Activated T-cell treated with anti-CD3 and anti-CD28 coated beads, Interleukin-2, amount 50 U/mL, for 24 hours (primary cell): ENCODE results near the gene TBX10.
A peak's percentile ranks its signal among the peaks of the same experiment; 100 is the strongest.
"Not testable (repeated sequence)": the region's sequence is repeated elsewhere in the genome, so short reads cannot be mapped to it uniquely, and the experiment has no call there.

ENCODE experiments used
- DNase-seq: peaks from one replicate; pipeline ENCODE4 v3.0.0-alpha.2; 2020
- H3K27ac Mint-ChIP-seq: 2 replicates; pipeline ENCODE4 v1.8.0; 2020; ENCODE audit warnings: mild to moderate bottlenecking, mixed read lengths
- H3K27me3 Mint-ChIP-seq: 2 replicates; pipeline ENCODE4 v1.8.0; 2020; ENCODE audit warnings: mixed read lengths
- H3K36me3 Mint-ChIP-seq: 2 replicates; pipeline ENCODE4 v1.8.0; 2020; ENCODE audit warnings: low read depth, mixed read lengths
- H3K4me1 Mint-ChIP-seq: 2 replicates; pipeline ENCODE4 v1.8.0; 2020; ENCODE audit warnings: low read depth, mixed read lengths
- H3K4me3 Mint-ChIP-seq: 2 replicates; pipeline ENCODE4 v1.8.0; 2020; ENCODE audit warnings: mild to moderate bottlenecking, moderate library complexity, mixed read lengths
- H3K9me3 Mint-ChIP-seq: 2 replicates; pipeline ENCODE4 v1.8.0; 2020; ENCODE audit warnings: mixed read lengths

The TBX10 gene

GRCh38 chr11:67644042-67644441 is 4.5 kb upstream of the TBX10 start:
- no peak overlapping the region for H3K27ac Mint-ChIP-seq
- DNase-seq = peak; percentile 24
- H3K4me3 Mint-ChIP-seq = no peak overlapping the region
- H3K27me3 Mint-ChIP-seq = peaks cover 4% of the 10 kb centered on the region
- no peaks in the 10 kb centered on the region for H3K36me3 Mint-ChIP-seq
- peaks cover 3% of the 10 kb centered on the region for H3K9me3 Mint-ChIP-seq
- H3K4me1 Mint-ChIP-seq = peaks cover 34% of the 10 kb centered on the region

DNA sequence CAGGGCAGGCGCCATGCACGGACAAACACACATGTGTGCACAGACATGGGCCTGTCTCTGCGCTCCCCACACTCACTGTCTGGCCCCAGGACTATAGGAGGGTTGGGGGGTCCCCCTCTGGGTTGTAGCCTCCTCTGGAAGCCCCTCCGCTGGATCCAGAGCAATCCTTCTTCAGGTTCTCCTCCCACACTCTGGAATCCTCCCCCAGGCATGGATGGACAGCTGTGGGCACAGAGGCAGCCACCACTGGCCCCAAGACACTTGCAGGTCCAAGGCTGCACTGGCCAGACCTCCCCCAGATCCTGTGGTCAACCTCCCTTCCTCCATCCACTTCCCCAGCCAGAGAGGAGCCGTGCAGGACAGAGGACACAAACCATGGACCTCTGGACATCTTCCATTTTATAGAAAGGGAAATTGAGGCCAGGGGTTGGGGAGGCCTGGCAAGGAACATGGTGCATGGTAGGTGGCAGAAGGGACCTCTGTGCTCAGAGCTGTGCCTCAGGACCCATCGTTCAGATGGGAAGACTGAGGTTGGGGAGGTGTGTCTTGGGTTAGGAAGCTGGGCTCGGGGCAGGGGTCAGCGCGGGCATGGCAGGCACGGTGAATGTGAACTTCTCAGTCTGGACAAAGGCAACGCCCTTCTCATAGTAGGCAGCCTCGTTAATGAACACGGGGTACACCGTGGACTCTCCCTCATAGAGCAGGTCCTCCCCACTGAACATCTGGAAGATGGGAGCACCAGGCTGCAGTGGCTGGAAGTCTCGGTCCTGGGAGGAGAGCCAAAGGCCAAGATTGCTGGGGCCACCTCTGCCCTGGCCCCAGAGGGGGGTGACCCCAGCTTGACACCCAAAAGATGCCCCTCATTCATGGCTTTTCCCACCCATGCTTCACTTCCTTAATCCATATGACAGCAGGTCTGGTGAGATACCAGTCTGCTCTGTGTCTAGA is 2.9 kb upstream of the TBX10 start:
- Mint-ChIP-seq H3K4me1 (peaks cover 20% of the 10 kb centered on the region), H3K27me3 (peaks cover 4% of the 10 kb centered on the region), H3K27ac (no peak overlapping the region), H3K4me3 (no peak overlapping the region), H3K36me3 (no peaks in the 10 kb centered on the region), H3K9me3 (peaks cover 3% of the 10 kb centered on the region)
- DNase-seq = no peak

DNA sequence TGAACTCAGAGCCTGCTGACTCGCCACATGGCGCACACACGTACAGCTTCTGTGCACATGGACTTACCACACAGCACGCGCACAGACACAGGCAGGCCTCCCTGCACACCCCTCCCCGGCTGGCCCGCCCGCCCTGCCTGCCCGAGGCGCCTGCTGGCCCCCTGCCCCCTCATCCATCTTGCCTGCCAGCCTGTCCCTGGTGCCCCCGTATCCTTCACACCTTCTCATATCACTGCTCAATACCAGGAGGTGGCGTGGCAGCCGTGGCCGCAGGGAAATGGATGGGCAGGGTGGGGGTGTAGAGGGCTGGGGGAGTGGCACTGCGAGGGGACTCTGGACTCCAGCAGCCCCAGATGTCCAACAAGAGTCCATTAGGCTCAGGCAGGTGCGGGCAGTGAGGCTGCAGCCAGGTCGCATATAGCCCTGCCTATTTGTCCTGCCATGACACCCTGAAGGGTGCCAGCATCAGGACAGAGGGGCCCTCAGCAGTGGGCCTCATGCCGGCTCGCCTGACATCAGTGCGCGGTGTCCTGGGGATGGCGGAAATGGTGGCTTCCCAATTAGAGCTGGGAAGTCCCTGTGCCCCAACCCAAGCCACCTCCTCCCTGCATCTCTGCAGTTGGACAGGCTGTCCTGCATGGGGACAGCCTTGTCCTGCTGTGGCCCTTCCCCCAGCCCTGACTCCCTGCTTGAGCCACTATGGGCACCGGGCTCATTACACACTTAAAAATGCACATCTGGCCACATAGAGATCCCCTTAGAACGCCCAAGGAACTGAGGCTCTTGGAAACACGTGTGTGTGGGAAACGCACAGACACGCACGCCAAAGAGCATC is 2.0 kb upstream of the TBX10 start:
- Mint-ChIP-seq H3K9me3 (peaks cover 3% of the 10 kb centered on the region), H3K27ac (no peak overlapping the region)

GRCh38 chr11:67640758-67641337 is 1.3 kb upstream of the TBX10 start:
- H3K4me1 Mint-ChIP-seq = peaks cover 5% of the 10 kb centered on the region
- no peaks in the 10 kb centered on the region for H3K36me3 Mint-ChIP-seq
- H3K27me3 Mint-ChIP-seq = no peaks in the 10 kb centered on the region
- DNase-seq = no peak
- no peak overlapping the region for H3K27ac Mint-ChIP-seq
- no peak overlapping the region for H3K4me3 Mint-ChIP-seq
- peaks cover 3% of the 10 kb centered on the region for H3K9me3 Mint-ChIP-seq

More for the DNA sequence above, 2.0 kb upstream of the TBX10 start:
- Mint-ChIP-seq H3K4me3 (no peak overlapping the region), H3K36me3 (no peaks in the 10 kb centered on the region), H3K27me3 (peaks cover 3% of the 10 kb centered on the region), H3K4me1 (peaks cover 12% of the 10 kb centered on the region)
- no peak for DNase-seq

DNA sequence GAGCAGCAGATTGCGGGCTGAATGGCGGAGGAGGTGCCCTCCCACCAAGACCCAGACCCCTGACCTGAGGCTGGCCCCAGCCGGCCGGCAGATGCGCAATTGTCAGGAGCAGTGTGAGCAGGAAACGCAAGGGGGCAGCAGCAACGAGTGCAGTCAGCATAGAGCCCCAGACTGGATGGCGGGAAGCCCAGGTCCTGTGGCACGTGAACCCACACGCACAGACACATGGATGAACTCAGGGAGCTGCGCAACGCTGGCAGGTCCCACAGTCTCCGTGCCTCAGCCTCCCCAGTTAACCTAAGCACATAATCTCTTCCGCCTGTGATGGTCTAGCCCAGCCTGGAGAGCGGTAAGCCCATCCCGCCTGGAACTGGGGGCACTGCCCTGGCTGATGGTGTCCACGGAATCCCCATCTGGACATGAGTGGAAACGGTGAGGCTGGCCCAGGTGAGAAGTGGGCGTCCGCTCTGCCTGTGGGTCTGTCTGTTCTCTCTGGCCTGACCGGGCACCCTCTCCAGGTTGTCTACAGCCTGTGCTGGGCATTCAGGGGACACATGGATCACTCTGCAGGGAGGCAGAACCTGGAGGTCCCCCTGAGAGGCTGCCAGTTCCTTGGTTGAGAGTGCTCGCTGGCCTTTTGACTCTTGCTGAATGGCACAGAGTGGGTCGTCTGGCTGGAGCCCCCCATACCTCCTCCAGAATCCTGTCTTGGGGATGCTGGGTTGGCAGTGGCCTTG is 626 bp upstream of the TBX10 start:
- DNase-seq = peak; percentile 71

DNA sequence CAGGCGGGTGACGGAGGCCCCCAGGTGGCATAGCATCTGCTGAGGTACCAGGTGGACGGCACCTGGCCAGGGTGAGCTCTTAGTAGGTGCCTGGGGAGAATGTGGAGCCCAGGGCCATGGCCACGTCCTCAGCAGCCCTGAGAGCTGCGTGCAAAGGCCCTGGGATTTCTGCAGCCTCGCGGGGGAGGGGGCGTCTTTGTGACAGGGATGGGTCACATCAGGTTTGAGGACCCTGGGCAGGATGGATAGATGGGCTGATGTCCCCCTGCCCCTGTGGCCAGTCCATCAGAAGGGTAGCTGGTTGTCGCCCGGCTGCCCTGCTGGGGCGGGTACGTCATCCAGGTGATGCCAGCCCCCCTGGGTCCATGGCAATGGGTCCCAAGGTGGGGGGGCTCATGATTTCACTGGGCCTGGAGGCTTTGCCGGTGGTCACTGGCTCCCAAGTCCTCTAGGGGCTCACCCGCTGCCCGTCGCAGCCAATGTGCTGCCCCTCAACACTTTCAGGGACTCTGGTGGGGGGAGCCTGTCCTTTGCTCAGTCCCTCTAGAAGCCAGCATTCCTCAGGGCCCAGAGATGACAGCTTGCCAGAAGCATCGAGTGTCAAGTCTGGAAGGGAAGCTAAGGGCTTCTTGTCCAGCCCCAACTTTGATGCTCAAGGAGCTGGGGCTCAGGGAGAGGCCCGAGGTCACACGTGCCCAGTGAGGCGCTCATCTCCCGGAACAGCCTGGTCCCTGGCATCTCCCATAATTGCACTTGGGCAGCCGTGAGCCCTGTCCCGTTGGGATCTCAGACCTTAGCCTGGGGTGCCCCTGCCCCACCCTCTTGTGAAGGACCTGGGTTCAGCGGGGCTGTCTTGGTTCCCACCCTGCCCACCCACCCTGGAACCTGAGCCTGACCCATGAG is 777 bp downstream of the TBX10 start:
- Mint-ChIP-seq H3K4me3 (no peak overlapping the region), H3K9me3 (no peaks in the 10 kb centered on the region), H3K27me3 (no peaks in the 10 kb centered on the region), H3K4me1 (peaks cover 3% of the 10 kb centered on the region), H3K27ac (no peak overlapping the region), H3K36me3 (no peaks in the 10 kb centered on the region)
- no peak for DNase-seq

More for the DNA sequence above, 626 bp upstream of the TBX10 start:
- Mint-ChIP-seq H3K36me3 (no peaks in the 10 kb centered on the region), H3K4me1 (peaks cover 3% of the 10 kb centered on the region), H3K9me3 (peaks cover 3% of the 10 kb centered on the region), H3K27me3 (no peaks in the 10 kb centered on the region), H3K4me3 (no peak overlapping the region), H3K27ac (no peak overlapping the region)

DNA sequence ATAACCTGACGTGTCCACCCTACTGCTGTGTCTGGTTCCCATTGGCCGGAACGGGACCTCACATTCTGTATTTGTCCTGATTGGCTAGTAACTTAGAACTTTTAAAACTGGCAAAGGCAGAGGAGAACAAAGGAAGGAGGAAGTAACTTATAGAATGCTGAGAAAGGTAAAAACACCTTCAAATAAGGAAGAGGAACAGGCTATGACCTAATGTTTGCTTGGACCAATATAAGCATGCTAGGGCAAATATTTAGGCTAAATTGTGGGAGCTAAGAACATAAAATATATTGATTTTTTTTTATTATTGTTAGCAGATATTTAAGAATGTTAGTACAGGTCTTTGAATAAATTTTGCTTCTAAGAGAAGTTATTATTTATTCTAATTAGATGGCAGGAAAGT is 2.1 kb downstream of the TBX10 start:
- not testable (repeated sequence) for H3K27me3 Mint-ChIP-seq, H3K9me3 Mint-ChIP-seq, H3K36me3 Mint-ChIP-seq, H3K4me1 Mint-ChIP-seq, H3K27ac Mint-ChIP-seq, DNase-seq, H3K4me3 Mint-ChIP-seq

DNA sequence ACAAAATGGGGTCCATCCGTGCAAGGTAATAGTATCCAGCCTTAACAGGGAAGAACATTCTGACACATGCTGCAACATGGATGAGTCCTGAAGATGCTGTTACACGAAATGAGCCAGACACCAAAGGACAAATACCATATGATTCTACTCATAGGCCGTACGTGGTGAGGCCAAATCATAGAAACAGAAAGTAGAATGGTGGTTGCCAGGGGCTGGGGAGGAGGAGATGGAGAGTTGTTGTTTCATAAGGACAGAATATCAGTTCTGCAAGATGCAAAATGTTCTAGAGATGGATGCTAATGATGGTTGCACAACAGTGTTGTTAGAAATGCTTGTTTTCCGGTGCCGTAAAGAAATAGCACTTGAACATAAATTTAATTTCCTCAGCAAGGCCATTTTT is 2.6 kb downstream of the TBX10 start:
- Mint-ChIP-seq H3K27ac (no peak overlapping the region), H3K36me3 (no peaks in the 10 kb centered on the region), H3K27me3 (no peaks in the 10 kb centered on the region), H3K4me1 (peaks cover 3% of the 10 kb centered on the region), H3K9me3 (no peaks in the 10 kb centered on the region), H3K4me3 (no peak overlapping the region)
- DNase-seq = no peak

DNA sequence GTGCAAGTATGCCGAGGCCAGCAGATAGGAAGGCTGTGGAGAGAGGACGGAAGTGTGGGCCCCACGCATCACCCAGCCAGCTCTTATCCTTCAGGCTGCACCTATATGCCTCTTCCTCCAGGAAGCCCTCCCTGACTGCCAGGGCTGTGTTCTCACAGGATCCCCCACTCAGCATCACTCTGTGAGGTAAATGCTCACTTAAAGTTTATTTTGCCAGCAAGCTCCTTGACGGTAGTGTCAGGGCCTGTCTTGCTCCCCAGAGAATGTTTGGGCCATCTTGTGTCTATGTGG is 4.4 kb downstream of the TBX10 start:
- Mint-ChIP-seq H3K27ac (no peak overlapping the region), H3K4me1 (peaks cover 8% of the 10 kb centered on the region), H3K36me3 (no peaks in the 10 kb centered on the region), H3K27me3 (no peaks in the 10 kb centered on the region), H3K9me3 (no peaks in the 10 kb centered on the region), H3K4me3 (no peak overlapping the region)
- DNase-seq = no peak

DNA sequence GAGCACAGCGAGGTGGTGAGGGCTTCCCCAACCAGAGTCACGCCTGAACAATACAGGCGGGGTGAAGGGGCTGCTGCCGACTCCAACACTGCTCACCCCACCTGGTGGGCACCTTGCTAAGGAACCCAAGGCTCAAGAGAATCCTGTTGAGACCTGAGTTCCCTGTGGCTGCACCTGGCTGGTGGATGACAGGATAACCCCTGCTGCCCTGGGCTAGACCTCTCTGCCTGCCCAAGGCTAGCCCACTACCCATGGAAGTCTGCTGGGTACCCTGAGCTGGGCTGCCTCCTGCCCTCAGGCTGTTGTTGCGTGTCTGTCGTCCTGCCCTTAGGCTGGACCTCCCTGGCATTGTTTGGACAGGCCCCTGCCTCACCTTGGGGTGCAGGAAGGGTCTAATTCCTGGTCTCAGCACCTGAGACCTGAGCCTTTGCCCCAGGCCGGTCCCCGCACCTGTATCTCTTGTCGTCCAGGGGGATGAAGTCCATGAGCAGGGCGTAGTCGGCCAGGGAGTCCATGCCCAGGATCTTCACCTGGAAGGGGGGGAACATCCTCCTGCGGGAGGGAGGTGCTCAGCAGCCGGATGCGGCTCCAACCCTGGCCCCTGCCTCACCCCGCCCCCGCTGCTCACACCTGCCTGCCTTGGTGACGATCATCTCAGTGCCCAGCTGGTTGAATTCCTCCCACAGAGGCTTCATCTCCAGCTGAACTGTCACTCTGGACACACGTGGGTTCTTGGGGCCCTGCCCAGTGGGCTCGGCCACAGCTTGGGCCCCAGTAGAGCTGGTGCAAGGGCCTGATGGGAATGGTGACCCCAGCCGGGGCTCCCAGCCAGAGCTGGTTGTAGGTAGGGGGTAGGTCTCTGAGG is 5.0 kb downstream of the TBX10 start:
- H3K4me1 Mint-ChIP-seq = peaks cover 6% of the 10 kb centered on the region
- DNase-seq = no peak
- H3K27ac Mint-ChIP-seq = no peak overlapping the region
- no peaks in the 10 kb centered on the region for H3K36me3 Mint-ChIP-seq
- H3K4me3 Mint-ChIP-seq = no peak overlapping the region
- no peaks in the 10 kb centered on the region for H3K9me3 Mint-ChIP-seq
- H3K27me3 Mint-ChIP-seq = no peaks in the 10 kb centered on the region

DNA sequence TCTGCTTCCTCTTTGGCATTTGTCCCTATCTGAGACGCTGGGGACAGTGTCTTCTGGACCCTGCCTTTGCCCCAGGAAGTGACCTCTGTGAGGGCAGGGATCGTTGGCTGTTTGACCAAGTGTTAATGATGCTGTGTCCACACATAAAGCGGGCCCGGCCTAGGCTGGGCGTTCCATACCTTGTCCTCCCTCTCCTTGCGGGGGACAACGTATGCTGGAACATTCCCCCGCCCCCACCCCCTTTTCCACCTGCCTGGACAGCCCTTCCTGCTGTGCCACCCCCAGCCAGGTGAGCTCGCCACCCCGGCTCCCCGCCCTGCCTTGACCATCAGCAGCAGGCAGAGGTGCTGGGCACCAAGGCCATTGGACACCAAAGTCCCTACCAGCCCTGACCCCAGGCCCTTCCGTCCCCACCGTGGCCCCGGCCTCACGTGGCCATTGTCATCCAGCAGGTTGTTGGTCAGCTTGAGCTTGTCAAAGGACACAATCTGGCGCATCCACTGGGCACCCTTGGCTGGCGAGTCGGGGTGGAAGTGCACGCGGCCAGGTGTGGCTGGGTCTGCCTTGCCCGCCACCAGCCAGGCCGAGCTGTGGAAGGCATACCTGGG is 5.7 kb downstream of the TBX10 start:
- H3K27me3 Mint-ChIP-seq = no peaks in the 10 kb centered on the region
- peaks cover 9% of the 10 kb centered on the region for H3K4me1 Mint-ChIP-seq
- H3K4me3 Mint-ChIP-seq = no peak overlapping the region
- H3K36me3 Mint-ChIP-seq = no peaks in the 10 kb centered on the region
- no peak for DNase-seq
- no peak overlapping the region for H3K27ac Mint-ChIP-seq
- H3K9me3 Mint-ChIP-seq = no peaks in the 10 kb centered on the region

- Mint-ChIP-seq H3K4me3 (no peak overlapping the region), H3K27ac (peak overlapping the region; percentile 40), H3K4me1 (peaks cover 11% of the 10 kb centered on the region), H3K27me3 (no peaks in the 10 kb centered on the region), H3K36me3 (no peaks in the 10 kb centered on the region), H3K9me3 (no peaks in the 10 kb centered on the region)
- DNase-seq = no peak
These were observed 6.4 kb downstream of the TBX10 start for GRCh38 chr11:67632982-67633755.
